ENCODE measurements around the gene ERRFI1. TPM values are rescaled to one million over a fixed set of nuclear protein-coding genes. Genes with fewer than 3 reads are reported as not detected.
A peak's percentile ranks its signal among the peaks of the same experiment; 100 is the strongest.

Gene ERRFI1
- total RNA-seq, 4 donors from 2014 or later, result 10.0 to 101 (median 70.0) TPM

DNA sequence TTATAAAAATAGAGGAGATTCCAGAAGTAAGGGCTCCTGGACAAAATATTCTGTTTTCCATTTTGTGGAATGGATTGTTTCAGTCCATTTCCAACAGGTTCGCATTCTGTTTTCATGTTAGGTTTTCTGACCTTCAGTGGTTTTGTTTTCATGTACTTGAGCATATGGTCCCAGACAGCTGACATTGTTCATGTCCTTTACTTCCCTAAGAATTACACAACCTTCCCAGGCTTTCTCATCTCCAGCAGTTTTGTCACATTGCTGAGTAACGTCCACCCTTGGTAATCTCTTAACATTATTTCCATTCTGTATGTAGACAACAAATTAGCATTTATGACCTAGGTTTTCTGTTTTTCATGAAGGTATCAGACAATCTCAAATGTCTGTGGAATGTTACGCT lies 21.0 kb upstream of the ERRFI1 start:
- DNase-seq, result no peak
- Histone ChIP-seq H3K9me3 (no peaks in the 10 kb centered on the region), H3K4me1 (peaks cover 0 to 14% (median 0%) of the 10 kb centered on the region in 4 donors), H3K4me3 (no peak overlapping the region), H3K27me3 (no peaks in the 10 kb centered on the region), H3K36me3 (no peaks in the 10 kb centered on the region), H3K27ac (peak overlapping the region; percentile 45 to 63 (median 56))
- WGBS, 2 donors (ENCODE audit: low coverage in 1 of 2), result 67 to 83% methylated on average over 3 of the region's 3 CpGs
- in situ Hi-C loops (cut with MboI; ENCODE audit: low pct_ligation_motif_present in 1 of 4, low pct_unique_long_range_greater_than_20kb in 1 of 4, low sequenced_read_pairs in 3 of 4) (no loop called here), intact Hi-C loops (cut with DNase I; ENCODE audit: low total_unique reads) (no loop called here)
- TF ChIP-seq POLR2AphosphoS5 (IDR thresholded peaks at IDR 0.05), result peak; percentile 10 to 21 (median 12)
- TF ChIP-seq, protein P1, sequence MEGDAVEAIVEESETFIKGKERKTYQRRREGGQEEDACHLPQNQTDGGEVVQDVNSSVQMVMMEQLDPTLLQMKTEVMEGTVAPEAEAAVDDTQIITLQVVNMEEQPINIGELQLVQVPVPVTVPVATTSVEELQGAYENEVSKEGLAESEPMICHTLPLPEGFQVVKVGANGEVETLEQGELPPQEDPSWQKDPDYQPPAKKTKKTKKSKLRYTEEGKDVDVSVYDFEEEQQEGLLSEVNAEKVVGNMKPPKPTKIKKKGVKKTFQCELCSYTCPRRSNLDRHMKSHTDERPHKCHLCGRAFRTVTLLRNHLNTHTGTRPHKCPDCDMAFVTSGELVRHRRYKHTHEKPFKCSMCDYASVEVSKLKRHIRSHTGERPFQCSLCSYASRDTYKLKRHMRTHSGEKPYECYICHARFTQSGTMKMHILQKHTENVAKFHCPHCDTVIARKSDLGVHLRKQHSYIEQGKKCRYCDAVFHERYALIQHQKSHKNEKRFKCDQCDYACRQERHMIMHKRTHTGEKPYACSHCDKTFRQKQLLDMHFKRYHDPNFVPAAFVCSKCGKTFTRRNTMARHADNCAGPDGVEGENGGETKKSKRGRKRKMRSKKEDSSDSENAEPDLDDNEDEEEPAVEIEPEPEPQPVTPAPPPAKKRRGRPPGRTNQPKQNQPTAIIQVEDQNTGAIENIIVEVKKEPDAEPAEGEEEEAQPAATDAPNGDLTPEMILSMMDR (IDR thresholded peaks at IDR 0.05), result no peak

DNA sequence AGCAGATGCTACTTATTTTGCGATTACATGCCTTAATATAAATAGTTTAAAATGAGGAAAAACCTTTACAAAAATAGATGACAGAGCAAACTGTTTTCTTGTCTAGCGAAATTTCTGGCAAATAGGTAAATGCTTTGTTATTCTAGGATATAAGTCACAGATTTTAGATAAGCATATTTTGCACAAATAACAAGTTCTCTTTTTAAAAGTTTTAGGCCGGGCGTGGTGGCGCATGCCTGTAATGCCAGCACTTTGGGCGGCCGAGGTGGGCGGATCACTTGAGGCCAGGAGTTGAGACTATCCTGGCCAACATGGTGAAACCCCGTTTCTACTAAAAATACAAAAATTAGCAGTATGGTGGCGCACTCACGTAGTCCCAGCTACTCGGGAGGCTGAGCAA lies 20.3 kb upstream of the ERRFI1 start:
- WGBS, 2 donors (ENCODE audit: low coverage in 1 of 2), result 92 to 96% methylated on average over 12 of the region's 12 CpGs
- no peaks in the 10 kb centered on the region for H3K27me3 ChIP-seq
- H3K9me3 ChIP-seq, result no peaks in the 10 kb centered on the region
- H3K4me1 ChIP-seq, result peaks cover 0 to 14% (median 0%) of the 10 kb centered on the region in 4 donors
- H3K36me3 ChIP-seq, result no peaks in the 10 kb centered on the region
- intact Hi-C loops (cut with DNase I; ENCODE audit: low total_unique reads) (no loop called here), in situ Hi-C loops (cut with MboI; ENCODE audit: low pct_ligation_motif_present in 1 of 4, low pct_unique_long_range_greater_than_20kb in 1 of 4, low sequenced_read_pairs in 3 of 4) (no loop called here)
- no peak for DNase-seq
- TF ChIP-seq POLR2AphosphoS5 (IDR thresholded peaks at IDR 0.05), result no peak
- no peak for TF ChIP-seq EP300 (IDR thresholded peaks at IDR 0.05; ENCODE audit: low read depth)
- TF ChIP-seq POLR2A (IDR thresholded peaks at IDR 0.05), result no peak
- TF ChIP-seq, protein P1 (IDR thresholded peaks at IDR 0.05), result no peak
- H3K4me3 ChIP-seq, result no peak overlapping the region
- H3K27ac ChIP-seq, result peak overlapping the region in 1 of 4 donors; percentile 63

DNA sequence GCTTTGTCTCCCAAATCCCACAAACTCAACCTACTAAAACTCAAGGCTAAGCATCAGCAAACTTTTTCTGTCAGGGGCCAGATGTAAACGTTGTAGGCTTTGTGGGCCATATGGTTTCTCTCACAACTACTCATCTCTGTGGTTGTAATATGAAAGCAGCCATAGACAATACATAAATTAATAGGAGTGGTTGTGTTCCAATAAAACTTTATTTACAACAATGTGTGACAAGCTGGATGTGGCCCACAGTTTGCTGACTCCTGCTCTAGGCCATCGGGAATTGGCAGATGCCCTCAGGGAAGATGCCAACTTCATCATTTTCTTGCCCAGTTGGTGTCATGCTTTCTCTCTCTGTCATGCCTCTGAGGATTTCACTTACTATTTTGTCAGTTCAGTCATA lies 17.5 kb upstream of the ERRFI1 start:
- H3K27ac ChIP-seq, result peak overlapping the region in 1 of 4 donors; percentile 23
- no peaks in the 10 kb centered on the region for H3K27me3 ChIP-seq
- no peaks in the 10 kb centered on the region for H3K36me3 ChIP-seq
- DNase-seq, result no peak
- H3K9me3 ChIP-seq, result no peaks in the 10 kb centered on the region
- intact Hi-C loops (cut with DNase I; ENCODE audit: low total_unique reads), result no loop called here
- H3K4me3 ChIP-seq, result no peak overlapping the region
- in situ Hi-C loops (cut with MboI; ENCODE audit: low pct_ligation_motif_present in 1 of 4, low pct_unique_long_range_greater_than_20kb in 1 of 4, low sequenced_read_pairs in 3 of 4), result no loop called here
- TF ChIP-seq POLR2AphosphoS5 (IDR thresholded peaks at IDR 0.05), result peak in 2 of 3 donors; percentile 47 to 51
- TF ChIP-seq EP300 (IDR thresholded peaks at IDR 0.05; ENCODE audit: low read depth), result no peak
- TF ChIP-seq, protein P1 (IDR thresholded peaks at IDR 0.05), result no peak
- H3K4me1 ChIP-seq, result peaks cover 0 to 27% (median 0%) of the 10 kb centered on the region in 4 donors
- 65 to 66% methylated on average over 2 of the region's 2 CpGs for WGBS, 2 donors (ENCODE audit: low coverage in 1 of 2)

DNA sequence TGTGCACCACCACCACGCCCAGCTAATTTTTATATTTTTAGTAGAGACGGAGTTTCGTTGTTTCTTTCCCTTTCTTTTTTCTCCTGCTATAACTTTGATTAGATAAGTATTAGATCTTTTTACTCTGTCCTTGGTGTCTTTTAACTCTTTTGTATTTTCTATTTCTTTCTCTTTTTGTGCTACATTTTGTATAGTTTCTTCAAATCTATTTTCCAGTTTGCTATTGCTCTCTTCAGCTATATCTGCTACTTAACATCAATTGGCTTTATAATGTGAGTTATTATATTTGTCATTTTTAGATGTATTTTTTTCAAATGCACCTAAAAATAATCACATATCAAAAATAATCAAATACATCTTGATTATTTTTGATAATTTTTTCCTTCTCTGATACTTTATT lies 16.0 kb upstream of the ERRFI1 start:
- Histone ChIP-seq H3K9me3 (no peaks in the 10 kb centered on the region), H3K27ac (no peak overlapping the region), H3K4me1 (peaks cover 0 to 22% (median 0%) of the 10 kb centered on the region in 4 donors), H3K36me3 (no peaks in the 10 kb centered on the region), H3K4me3 (no peak overlapping the region), H3K27me3 (no peaks in the 10 kb centered on the region)
- in situ Hi-C loops (cut with MboI; ENCODE audit: low pct_ligation_motif_present in 1 of 4, low pct_unique_long_range_greater_than_20kb in 1 of 4, low sequenced_read_pairs in 3 of 4) (no loop called here), intact Hi-C loops (cut with DNase I; ENCODE audit: low total_unique reads) (no loop called here)
- 80 to 99% methylated on average over 1 to 3 of the region's 3 CpGs for WGBS, 2 donors (ENCODE audit: low coverage in 1 of 2)
- TF ChIP-seq EP300 (IDR thresholded peaks at IDR 0.05; ENCODE audit: low read depth) (no peak), POLR2AphosphoS5 (IDR thresholded peaks at IDR 0.05) (no peak), POLR2A (IDR thresholded peaks at IDR 0.05) (no peak)
- TF ChIP-seq, protein P1 (IDR thresholded peaks at IDR 0.05), result no peak
- DNase-seq, result no peak
